Endothelial cell of umbilical vein (primary cell): Measurements from ENCODE around the gene TEF. TPM values are rescaled to one million over a fixed set of nuclear protein-coding genes. Genes with fewer than 3 reads are reported as not detected.

Experiments
- BruUV-seq: library from RNA; stranded (reverse); fragments of 400-500 nt; replicated peaks from 2 replicates; lab custom pipeline; 2021; lab: Mats Ljungman, UMichigan
- CTCF ChIA-PET: fragments of 300-600, 350-600 bp; sonication (Branson Sonifier 250); formaldehyde crosslinking; loops from one replicate; lab custom pipeline; 2021; ENCODE audit warnings: antibody characterized with exemption, inconsistent platforms; lab: Charles Lee
- POLR2A ChIA-PET: fragments of 300-600, 350-600 bp; sonication (Branson Sonifier 250); formaldehyde crosslinking; loops from one replicate; lab custom pipeline; 2021; ENCODE audit warnings: antibody characterized with exemption, inconsistent platforms; lab: Charles Lee
- DNase-seq: peaks from one replicate; pipeline ENCODE4 v3.0.0-alpha.2; 2011; ENCODE audit warnings: low read depth, low spot score
- FAIRE-seq: peaks from 2 replicates; lab custom pipeline; 2011; peaks lifted over from hg19 to GRCh38; lab: Jason Lieb, UNC
- H2AFZ ChIP-seq: 2 replicates; pipeline ENCODE4 v1.6.0; 2012; ENCODE audit warnings: low read depth, low read length, control low read depth, inconsistent platforms
- H3K27ac ChIP-seq: 2 replicates; pipeline ENCODE4 v1.5.1; 2011; ENCODE audit warnings: low read depth, mild to moderate bottlenecking, control low read depth, low read length, moderate library complexity; ENCODE audit not compliant: insufficient read depth
- H3K27me3 ChIP-seq, 2 experiments: 2 replicates each; pipeline versions ENCODE4 v1.6.0 to v1.6.1; 2011; ENCODE audit warnings: low read length in 2 of 2, mixed read lengths in 1 of 2; ENCODE audit not compliant: control insufficient read depth in 2 of 2, insufficient read depth in 2 of 2
- H3K36me3 ChIP-seq, 2 experiments: 2 replicates in 1 of 2; 3 replicates in 1 of 2; pipeline ENCODE4 v1.5.1; 2011; ENCODE audit warnings: low read length in 2 of 2, mild to moderate bottlenecking in 1 of 2, moderate library complexity in 1 of 2; ENCODE audit not compliant: control insufficient read depth in 2 of 2, insufficient read depth in 2 of 2; ENCODE audit errors: extremely low read depth in 1 of 2
- H3K4me1 ChIP-seq: 3 replicates; pipeline ENCODE4 v1.5.1; 2011; ENCODE audit warnings: mild to moderate bottlenecking, low read length; ENCODE audit not compliant: control insufficient read depth, insufficient read depth; ENCODE audit errors: extremely low read depth
- H3K4me2 ChIP-seq: 2 replicates; pipeline ENCODE4 v1.6.1; 2011; ENCODE audit warnings: low read length, control low read depth, mixed read lengths; ENCODE audit not compliant: insufficient read depth
- H3K4me3 ChIP-seq, 3 experiments: fragments of 200-600 bp in 1 of 3; sonication (generic), shearing (Covaris generic) in 1 of 3; replicated peaks in 1 of 3; 2 replicates each; pipeline ENCODE4 v1.5.1; 2011 to 2016; ENCODE audit warnings: control low read depth in 3 of 3, low read length in 3 of 3, mild to moderate bottlenecking in 2 of 3, inconsistent platforms in 1 of 3, low read depth in 1 of 3, moderate library complexity in 1 of 3; ENCODE audit not compliant: insufficient read depth in 1 of 3
- H3K79me2 ChIP-seq: 2 replicates; pipeline ENCODE4 v1.6.0; 2012; ENCODE audit warnings: low read length, inconsistent platforms; ENCODE audit not compliant: control insufficient read depth, insufficient read depth
- H3K9ac ChIP-seq: replicated peaks from 2 replicates; pipeline ENCODE3; 2011; ENCODE audit warnings: low read length, control low read depth; ENCODE audit not compliant: insufficient read depth; ENCODE audit errors: extremely low read depth
- H3K9me1 ChIP-seq: replicated peaks from 3 replicates; pipeline ENCODE4 v1.6.0; 2011; ENCODE audit warnings: mild to moderate bottlenecking, low read length; ENCODE audit not compliant: control insufficient read depth, insufficient read depth; ENCODE audit errors: extremely low read depth
- H3K9me3 ChIP-seq: replicated peaks from 2 replicates; pipeline ENCODE4 v1.5.1; 2012; ENCODE audit warnings: low read length, inconsistent platforms; ENCODE audit not compliant: control insufficient read depth, insufficient read depth
- H4K20me1 ChIP-seq: replicated peaks from 2 replicates; pipeline ENCODE3; 2011; ENCODE audit warnings: mild to moderate bottlenecking, low read length; ENCODE audit not compliant: control insufficient read depth, insufficient read depth; ENCODE audit errors: extremely low read depth
- EZH2 ChIP-seq: IDR thresholded peaks from 2 replicates; pipeline ENCODE4 v1.6.1; 2012; ENCODE audit warnings: borderline replicate concordance, low read depth, mild to moderate bottlenecking, moderate library complexity, low read length, inconsistent platforms; ENCODE audit not compliant: severe bottlenecking
- FOS ChIP-seq: IDR thresholded peaks from 2 replicates; pipeline ENCODE4 v1.6.1; 2011; ENCODE audit warnings: mild to moderate bottlenecking, low read length, moderate library complexity, borderline replicate concordance; ENCODE audit not compliant: insufficient read depth
- GATA2 ChIP-seq: IDR thresholded peaks from 2 replicates; pipeline ENCODE4 v1.7.0; 2011; ENCODE audit warnings: low read depth, mild to moderate bottlenecking, moderate library complexity, mixed read lengths, low read length; ENCODE audit not compliant: insufficient read length, insufficient read depth
- JUN ChIP-seq: IDR thresholded peaks from 2 replicates; pipeline ENCODE4 v1.6.1; 2011; ENCODE audit warnings: borderline replicate concordance, low read depth; ENCODE audit not compliant: insufficient read length, insufficient read depth
- MAX ChIP-seq: IDR thresholded peaks from 2 replicates; pipeline ENCODE4 v1.6.1; 2011; ENCODE audit not compliant: insufficient read depth, insufficient read length
- MYC ChIP-seq: IDR thresholded peaks from one replicate; pipeline ENCODE4 v1.6.1; 2011; ENCODE audit warnings: mild to moderate bottlenecking, low read depth, low read length
- POLR2A ChIP-seq: IDR thresholded peaks from 2 replicates; pipeline ENCODE4 v1.6.1; 2012; ENCODE audit warnings: low read depth, mild to moderate bottlenecking, control low read depth, low read length
- POLR2AphosphoS5 ChIP-seq: IDR thresholded peaks from 2 replicates; pipeline ENCODE4 v1.6.1; 2012; ENCODE audit warnings: low read depth, mild to moderate bottlenecking, control low read depth, low read length, moderate library complexity; ENCODE audit not compliant: insufficient read depth
- dilution Hi-C: fragments of 300-500 bp; cut with MboI; formaldehyde crosslinking; loops from one replicate; pipeline ENCODE4 v1.15.0; 2019; ENCODE audit warnings: low sequenced_read_pairs; ENCODE audit not compliant: extremely low pct_ligation_motif_present
- intact Hi-C: fragments of 100-400 bp; cut with micrococcal nuclease; formaldehyde crosslinking; loops from one replicate; pipeline ENCODE4 v1.10.0; 2022
- polyA plus RNA-seq, 4 experiments: library from polyadenylated mRNA; depleted of rRNA in 3 of 4; stranded (reverse) in 3 of 4; unstranded in 1 of 4; fragments of >200 nt; gene quantifications; 2 replicates each; pipeline versions ENCODE4 v1.2.1 to v1.2.3, GENCODE V29; 2011 to 2012; ENCODE audit warnings: missing spikeins in 1 of 4
- total RNA-seq: library from RNA; stranded (reverse); gene quantifications from 2 replicates; pipeline ENCODE4 v1.2.3, GENCODE V29; 2021
- TF ChIP-seq, protein P1 (sequence below), 2 donors: IDR thresholded peaks; 1 replicate in 1 of 2; 2 replicates in 1 of 2; pipeline ENCODE4 v1.5.1; 2011; ENCODE audit warnings: low read length in 2 of 2, mild to moderate bottlenecking in 2 of 2, moderate library complexity in 2 of 2, control low read depth in 1 of 2, inconsistent platforms in 1 of 2, low read depth in 1 of 2; ENCODE audit not compliant: insufficient read depth in 1 of 2; ENCODE audit errors: extremely low read depth in 1 of 2

The TEF gene
- total and polyA plus RNA-seq, 2 donors (not counting 3 experiments of a cell fraction or from before 2014, with no cell fraction given), result 2.2 to 4.0 TPM

DNA sequence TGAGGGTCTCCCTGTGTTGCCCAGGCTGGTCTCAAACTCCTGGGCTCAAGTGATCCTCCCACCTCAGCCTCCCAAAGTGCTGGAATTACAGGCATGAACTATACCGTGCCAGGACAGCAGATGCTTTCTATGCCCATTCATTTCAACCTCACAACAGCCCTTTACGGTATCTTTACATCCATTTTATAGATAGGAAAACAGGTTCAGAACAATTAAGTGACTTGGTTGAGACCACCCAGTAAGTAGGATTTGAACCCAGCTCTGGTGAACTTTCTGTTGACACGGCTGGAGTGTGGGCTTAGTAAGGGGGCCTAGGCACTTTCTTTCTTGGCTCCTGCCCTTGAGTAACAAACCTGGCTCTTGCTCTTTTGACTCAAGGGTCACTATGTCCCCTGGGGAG is 25.7 kb downstream of the TEF start:
- Histone ChIP-seq H3K27ac (no peak overlapping the region), H3K4me2 (no peak overlapping the region), H2AFZ (no peak overlapping the region), H3K79me2 (no peaks in the 10 kb centered on the region), H3K9me1 (no peaks in the 10 kb centered on the region), H3K27me3 (no peaks in the 10 kb centered on the region), H4K20me1 (no peaks in the 10 kb centered on the region), H3K4me1 (no peaks in the 10 kb centered on the region), H3K4me3 (no peak overlapping the region), H3K9me3 (no peaks in the 10 kb centered on the region), H3K9ac (no peak overlapping the region), H3K36me3 (no peaks in the 10 kb centered on the region)
- dilution Hi-C loops (no loop called here), intact Hi-C loops (no loop called here)
- TF ChIP-seq MAX (no peak), JUN (no peak), MYC (no peak), GATA2 (no peak), EZH2 (no peak), FOS (no peak), POLR2A (no peak), POLR2AphosphoS5 (no peak)
- TF ChIP-seq, protein P1, sequence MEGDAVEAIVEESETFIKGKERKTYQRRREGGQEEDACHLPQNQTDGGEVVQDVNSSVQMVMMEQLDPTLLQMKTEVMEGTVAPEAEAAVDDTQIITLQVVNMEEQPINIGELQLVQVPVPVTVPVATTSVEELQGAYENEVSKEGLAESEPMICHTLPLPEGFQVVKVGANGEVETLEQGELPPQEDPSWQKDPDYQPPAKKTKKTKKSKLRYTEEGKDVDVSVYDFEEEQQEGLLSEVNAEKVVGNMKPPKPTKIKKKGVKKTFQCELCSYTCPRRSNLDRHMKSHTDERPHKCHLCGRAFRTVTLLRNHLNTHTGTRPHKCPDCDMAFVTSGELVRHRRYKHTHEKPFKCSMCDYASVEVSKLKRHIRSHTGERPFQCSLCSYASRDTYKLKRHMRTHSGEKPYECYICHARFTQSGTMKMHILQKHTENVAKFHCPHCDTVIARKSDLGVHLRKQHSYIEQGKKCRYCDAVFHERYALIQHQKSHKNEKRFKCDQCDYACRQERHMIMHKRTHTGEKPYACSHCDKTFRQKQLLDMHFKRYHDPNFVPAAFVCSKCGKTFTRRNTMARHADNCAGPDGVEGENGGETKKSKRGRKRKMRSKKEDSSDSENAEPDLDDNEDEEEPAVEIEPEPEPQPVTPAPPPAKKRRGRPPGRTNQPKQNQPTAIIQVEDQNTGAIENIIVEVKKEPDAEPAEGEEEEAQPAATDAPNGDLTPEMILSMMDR (IDR thresholded peaks at IDR 0.05; ENCODE audit: extremely low read depth in 1 of 2, insufficient read depth in 1 of 2, low read depth in 1 of 2, low read length in 2 of 2), result no peak
- FAIRE-seq (no peak), DNase-seq (no peak)
- POLR2A ChIA-PET, result no interaction called here
- CTCF ChIA-PET, result interaction anchor here (2.7 to 7.9 kb wide), 2 partner anchors 109 to 119 kb away, joined by 11 to 251 read pairs; no protein-coding TSS in a partner anchor
- BruUV-seq, result no TSS peak
